GM12878 (cell line): ENCODE measurements around the gene TRIM38. TPM values are rescaled to one million over a fixed set of nuclear protein-coding genes. Genes with fewer than 3 reads are reported as not detected.
A peak's percentile ranks its signal among the peaks of the same experiment; 100 is the strongest.

Experiments
- ASH2L ChIP-seq: fragments of 300-600, 200-600 bp; sonication (generic); IDR thresholded peaks from 2 replicates; pipeline ENCODE4 v1.6.1; 2017; ENCODE audit warnings: low read depth, mild to moderate bottlenecking, borderline replicate concordance
- BHLHE40 ChIP-seq, 2 experiments: fragments of 450-650 bp in 1 of 2; IDR thresholded peaks; 2 replicates each; pipeline ENCODE4 v1.6.1; 2011 to 2017; ENCODE audit warnings: low read depth in 2 of 2, borderline replicate concordance in 1 of 2, improper control_type of control experiment in 1 of 2, low read length in 1 of 2, mild to moderate bottlenecking in 1 of 2
- CBFB ChIP-seq: IDR thresholded peaks from 2 replicates; pipeline ENCODE4 v1.6.1; 2016; ENCODE audit warnings: antibody characterized with exemption, low read depth
- CBX5 ChIP-seq: sonication (generic); IDR thresholded peaks from 2 replicates; pipeline ENCODE4 v1.6.1; 2016; ENCODE audit warnings: low read depth, moderate library complexity, mild to moderate bottlenecking, inconsistent platforms
- CREM ChIP-seq: IDR thresholded peaks from 2 replicates; pipeline ENCODE4 v1.6.1; 2014; ENCODE audit warnings: antibody characterized with exemption, low read depth
- EED ChIP-seq: sonication (generic); IDR thresholded peaks from 2 replicates; pipeline ENCODE4 v1.6.1; 2016; ENCODE audit warnings: antibody characterized with exemption, low read depth
- HDAC2 ChIP-seq: fragments of 200-600 bp; sonication (generic); IDR thresholded peaks from 2 replicates; pipeline ENCODE4 v1.6.1; 2017
- HDGF ChIP-seq: fragments of 450-650 bp; IDR thresholded peaks from 2 replicates; pipeline ENCODE4 v1.6.1; 2016; ENCODE audit warnings: antibody characterized with exemption
- IRF4 ChIP-seq: IDR thresholded peaks from 2 replicates; pipeline ENCODE4 v1.6.1; 2011; ENCODE audit warnings: low read depth, low read length
- MEF2B ChIP-seq: fragments of 450-650 bp; IDR thresholded peaks from 2 replicates; pipeline ENCODE4 v1.6.1; 2018; ENCODE audit warnings: mild to moderate bottlenecking, moderate library complexity; ENCODE audit not compliant: partially characterized antibody, poor library complexity, severe bottlenecking
- MTA2 ChIP-seq: fragments of 450-650 bp; IDR thresholded peaks from 2 replicates; pipeline ENCODE4 v1.6.1; 2016; ENCODE audit warnings: low read depth, mild to moderate bottlenecking, moderate library complexity
- MTA3 ChIP-seq: IDR thresholded peaks from 2 replicates; pipeline ENCODE4 v1.6.1; 2012; ENCODE audit warnings: low read length, inconsistent platforms, borderline replicate concordance
- MXI1 ChIP-seq: fragments of 150-350 bp; IDR thresholded peaks from 2 replicates; pipeline ENCODE4 v1.6.1; 2011; ENCODE audit warnings: low read depth, mild to moderate bottlenecking, inconsistent platforms, low read length, improper control_type of control experiment
- NBN ChIP-seq: fragments of 450-650 bp; IDR thresholded peaks from 2 replicates; pipeline ENCODE4 v1.6.1; 2016
- SMAD5 ChIP-seq: IDR thresholded peaks from 2 replicates; pipeline ENCODE4 v1.6.1; 2016; ENCODE audit warnings: antibody characterized with exemption, low read depth
- SREBF2 ChIP-seq: IDR thresholded peaks from 2 replicates; pipeline ENCODE4 v1.6.1; 2012; ENCODE audit warnings: mild to moderate bottlenecking, low read length
- TAF1 ChIP-seq: IDR thresholded peaks from 2 replicates; pipeline ENCODE4 v1.6.1; 2011; ENCODE audit warnings: mild to moderate bottlenecking, low read depth, low read length, borderline replicate concordance
- ZBED1 ChIP-seq: IDR thresholded peaks from 2 replicates; pipeline ENCODE4 v1.6.1; 2016; ENCODE audit warnings: borderline replicate concordance
- polyA plus RNA-seq, 11 experiments: library from polyadenylated mRNA; depleted of rRNA in 4 of 11; unstranded in 6 of 11; stranded (reverse) in 5 of 11; fragments of >200 nt; fragmentation: Nextera tagmentation in 4 of 11; fragmentation: Illumina TruSeq in 1 of 11; extraction: Ambion mirVana in 4 of 11; extraction: Trizol in 1 of 11; gene quantifications; 1 replicate in 1 of 11; 2 replicates in 10 of 11; pipeline versions ENCODE4 v1.2.1 to v1.2.3, GENCODE V29; 2011 to 2016; ENCODE audit warnings: inconsistent platforms in 2 of 11, missing spikeins in 2 of 11, low read depth in 1 of 11
- total RNA-seq, 4 experiments: library from RNA; depleted of rRNA in 3 of 4; stranded (reverse); fragments of >200 nt in 3 of 4; fragmentation: Illumina TruSeq in 1 of 4; extraction: Trizol in 1 of 4; gene quantifications; 2 replicates each; pipeline versions ENCODE4 v1.2.1 to v1.2.3, GENCODE V29; 2013 to 2021
- TF ChIP-seq, protein P1 (sequence below): fragments of 450-650 bp; formaldehyde crosslinking; IDR thresholded peaks from 2 replicates; pipeline ENCODE4 v1.4.0; 2020; ENCODE audit warnings: mild to moderate bottlenecking, moderate library complexity
- TF ChIP-seq, protein P2 (sequence below): fragments of 450-650 bp; IDR thresholded peaks from 2 replicates; pipeline ENCODE4 v1.6.1; 2016; ENCODE audit warnings: mild to moderate bottlenecking
- TF ChIP-seq, protein P3 (sequence below): fragments of 450-650 bp; IDR thresholded peaks from 2 replicates; pipeline ENCODE4 v1.6.1; 2018; ENCODE audit warnings: borderline replicate concordance, mild to moderate bottlenecking; ENCODE audit not compliant: partially characterized antibody
- TF ChIP-seq, protein P4 (sequence below): fragments of 450-650 bp; IDR thresholded peaks from 2 replicates; pipeline ENCODE4 v1.6.1; 2016; ENCODE audit warnings: mild to moderate bottlenecking
- TF ChIP-seq, protein P5 (sequence below): IDR thresholded peaks from 2 replicates; pipeline ENCODE4 v1.6.1; 2012; ENCODE audit warnings: low read depth, low read length, improper control_type of control experiment

TRIM38 gene
- total and polyA plus RNA-seq, 10 of the 15 experiments (the other 5 are each of a cell fraction or from before 2014, with no cell fraction given): 4.5 to 14.7 (median 11.1) TPM

DNA sequence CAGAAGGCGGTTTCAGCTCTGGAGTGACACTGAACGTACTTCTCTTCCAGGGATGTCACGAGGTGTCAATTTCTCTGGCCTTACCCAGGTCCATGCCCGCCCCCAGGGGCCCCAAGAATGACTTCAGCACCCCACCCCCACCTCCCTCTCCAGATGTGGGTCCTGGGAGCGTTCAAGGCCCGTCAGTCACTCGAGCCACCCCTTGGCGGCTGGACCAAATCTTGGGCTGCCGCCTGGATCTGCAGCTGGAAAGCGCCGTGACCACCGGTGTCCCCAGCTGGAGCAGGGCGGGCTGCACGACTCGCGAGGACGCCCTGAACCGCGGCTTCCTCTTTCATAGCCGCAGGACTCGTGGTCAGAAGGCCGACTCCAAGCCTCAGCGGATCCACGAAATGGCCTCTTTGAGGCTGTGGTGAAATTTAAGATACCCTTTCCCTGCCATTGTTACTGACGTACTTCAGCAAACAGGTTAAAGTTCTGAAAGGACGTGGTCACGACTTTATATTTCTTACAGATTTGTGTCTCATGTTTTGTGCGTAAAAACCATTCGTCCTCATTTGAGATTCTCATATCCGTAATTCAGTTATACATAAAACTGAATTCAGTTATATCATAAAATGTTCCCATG is 29.3 kb downstream of the TRIM38 start (continued):
- TF ChIP-seq, protein P1, sequence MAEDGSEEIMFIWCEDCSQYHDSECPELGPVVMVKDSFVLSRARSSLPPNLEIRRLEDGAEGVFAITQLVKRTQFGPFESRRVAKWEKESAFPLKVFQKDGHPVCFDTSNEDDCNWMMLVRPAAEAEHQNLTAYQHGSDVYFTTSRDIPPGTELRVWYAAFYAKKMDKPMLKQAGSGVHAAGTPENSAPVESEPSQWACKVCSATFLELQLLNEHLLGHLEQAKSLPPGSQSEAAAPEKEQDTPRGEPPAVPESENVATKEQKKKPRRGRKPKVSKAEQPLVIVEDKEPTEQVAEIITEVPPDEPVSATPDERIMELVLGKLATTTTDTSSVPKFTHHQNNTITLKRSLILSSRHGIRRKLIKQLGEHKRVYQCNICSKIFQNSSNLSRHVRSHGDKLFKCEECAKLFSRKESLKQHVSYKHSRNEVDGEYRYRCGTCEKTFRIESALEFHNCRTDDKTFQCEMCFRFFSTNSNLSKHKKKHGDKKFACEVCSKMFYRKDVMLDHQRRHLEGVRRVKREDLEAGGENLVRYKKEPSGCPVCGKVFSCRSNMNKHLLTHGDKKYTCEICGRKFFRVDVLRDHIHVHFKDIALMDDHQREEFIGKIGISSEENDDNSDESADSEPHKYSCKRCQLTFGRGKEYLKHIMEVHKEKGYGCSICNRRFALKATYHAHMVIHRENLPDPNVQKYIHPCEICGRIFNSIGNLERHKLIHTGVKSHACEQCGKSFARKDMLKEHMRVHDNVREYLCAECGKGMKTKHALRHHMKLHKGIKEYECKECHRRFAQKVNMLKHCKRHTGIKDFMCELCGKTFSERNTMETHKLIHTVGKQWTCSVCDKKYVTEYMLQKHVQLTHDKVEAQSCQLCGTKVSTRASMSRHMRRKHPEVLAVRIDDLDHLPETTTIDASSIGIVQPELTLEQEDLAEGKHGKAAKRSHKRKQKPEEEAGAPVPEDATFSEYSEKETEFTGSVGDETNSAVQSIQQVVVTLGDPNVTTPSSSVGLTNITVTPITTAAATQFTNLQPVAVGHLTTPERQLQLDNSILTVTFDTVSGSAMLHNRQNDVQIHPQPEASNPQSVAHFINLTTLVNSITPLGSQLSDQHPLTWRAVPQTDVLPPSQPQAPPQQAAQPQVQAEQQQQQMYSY: no peak
- TF ChIP-seq MEF2B (peak; percentile 33), CBX5 (no peak), CBFB (peak; percentile 88), TAF1 (no peak; the same call in 1 of the 2 replicates), ZBED1 (peak; percentile 67; the same call in 1 of the 2 replicates), HDAC2 (no peak), MTA3 (no peak), HDGF (peak; percentile 62; the same call in 1 of the 2 replicates), MXI1 (peak; percentile 70), BHLHE40 (IDR thresholded peaks at IDR 0.05; ENCODE audit: borderline replicate concordance in 1 of 2, low read depth in 2 of 2, low read length in 1 of 2) (peak; percentile 50 to 59; a peak in 2 of 4 replicates), IRF4 (no peak), SREBF2 (0 out of 2 replicates have a peak, but pooled peaks have one; percentile 22), MTA2 (peak; percentile 46; the same call in 1 of the 2 replicates), SMAD5 (no peak), NBN (peak; percentile 30; the same call in 1 of the 2 replicates), ASH2L (no peak), EED (peak; percentile 86), CREM (peak; percentile 53)
- TF ChIP-seq, protein P2, sequence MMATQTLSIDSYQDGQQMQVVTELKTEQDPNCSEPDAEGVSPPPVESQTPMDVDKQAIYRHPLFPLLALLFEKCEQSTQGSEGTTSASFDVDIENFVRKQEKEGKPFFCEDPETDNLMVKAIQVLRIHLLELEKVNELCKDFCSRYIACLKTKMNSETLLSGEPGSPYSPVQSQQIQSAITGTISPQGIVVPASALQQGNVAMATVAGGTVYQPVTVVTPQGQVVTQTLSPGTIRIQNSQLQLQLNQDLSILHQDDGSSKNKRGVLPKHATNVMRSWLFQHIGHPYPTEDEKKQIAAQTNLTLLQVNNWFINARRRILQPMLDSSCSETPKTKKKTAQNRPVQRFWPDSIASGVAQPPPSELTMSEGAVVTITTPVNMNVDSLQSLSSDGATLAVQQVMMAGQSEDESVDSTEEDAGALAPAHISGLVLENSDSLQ: peak; percentile 84
- TF ChIP-seq, protein P3, sequence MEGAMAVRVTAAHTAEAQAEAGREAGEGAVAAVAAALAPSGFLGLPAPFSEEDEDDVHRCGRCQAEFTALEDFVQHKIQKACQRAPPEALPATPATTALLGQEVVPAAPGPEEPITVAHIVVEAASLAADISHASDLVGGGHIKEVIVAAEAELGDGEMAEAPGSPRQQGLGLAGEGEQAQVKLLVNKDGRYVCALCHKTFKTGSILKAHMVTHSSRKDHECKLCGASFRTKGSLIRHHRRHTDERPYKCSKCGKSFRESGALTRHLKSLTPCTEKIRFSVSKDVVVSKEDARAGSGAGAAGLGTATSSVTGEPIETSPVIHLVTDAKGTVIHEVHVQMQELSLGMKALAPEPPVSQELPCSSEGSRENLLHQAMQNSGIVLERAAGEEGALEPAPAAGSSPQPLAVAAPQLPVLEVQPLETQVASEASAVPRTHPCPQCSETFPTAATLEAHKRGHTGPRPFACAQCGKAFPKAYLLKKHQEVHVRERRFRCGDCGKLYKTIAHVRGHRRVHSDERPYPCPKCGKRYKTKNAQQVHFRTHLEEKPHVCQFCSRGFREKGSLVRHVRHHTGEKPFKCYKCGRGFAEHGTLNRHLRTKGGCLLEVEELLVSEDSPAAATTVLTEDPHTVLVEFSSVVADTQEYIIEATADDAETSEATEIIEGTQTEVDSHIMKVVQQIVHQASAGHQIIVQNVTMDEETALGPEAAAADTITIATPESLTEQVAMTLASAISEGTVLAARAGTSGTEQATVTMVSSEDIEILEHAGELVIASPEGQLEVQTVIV: no peak
- TF ChIP-seq, protein P4, sequence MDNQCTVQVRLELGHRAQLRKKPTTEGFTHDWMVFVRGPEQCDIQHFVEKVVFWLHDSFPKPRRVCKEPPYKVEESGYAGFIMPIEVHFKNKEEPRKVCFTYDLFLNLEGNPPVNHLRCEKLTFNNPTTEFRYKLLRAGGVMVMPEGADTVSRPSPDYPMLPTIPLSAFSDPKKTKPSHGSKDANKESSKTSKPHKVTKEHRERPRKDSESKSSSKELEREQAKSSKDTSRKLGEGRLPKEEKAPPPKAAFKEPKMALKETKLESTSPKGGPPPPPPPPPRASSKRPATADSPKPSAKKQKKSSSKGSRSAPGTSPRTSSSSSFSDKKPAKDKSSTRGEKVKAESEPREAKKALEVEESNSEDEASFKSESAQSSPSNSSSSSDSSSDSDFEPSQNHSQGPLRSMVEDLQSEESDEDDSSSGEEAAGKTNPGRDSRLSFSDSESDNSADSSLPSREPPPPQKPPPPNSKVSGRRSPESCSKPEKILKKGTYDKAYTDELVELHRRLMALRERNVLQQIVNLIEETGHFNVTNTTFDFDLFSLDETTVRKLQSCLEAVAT: peak; percentile 52
- TF ChIP-seq, protein P5, sequence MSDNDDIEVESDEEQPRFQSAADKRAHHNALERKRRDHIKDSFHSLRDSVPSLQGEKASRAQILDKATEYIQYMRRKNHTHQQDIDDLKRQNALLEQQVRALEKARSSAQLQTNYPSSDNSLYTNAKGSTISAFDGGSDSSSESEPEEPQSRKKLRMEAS: peak; percentile 58; the same call in 1 of the 2 replicates
